ES-I3 (cell line): ENCODE data around the gene CDHR1.
"Not testable (repeated sequence)": the region's sequence is repeated elsewhere in the genome, so short reads cannot be mapped to it uniquely, and the experiment has no call there.

Source experiments
- H3K36me3 ChIP-seq: 2 replicates; pipeline ENCODE4 v1.6.1; 2013; ENCODE audit warnings: mild to moderate bottlenecking, low read length, control low read depth, moderate library complexity; ENCODE audit not compliant: insufficient read depth
- H3K4me1 ChIP-seq: 2 replicates; pipeline ENCODE4 v1.6.1; 2013; ENCODE audit warnings: mild to moderate bottlenecking, control low read depth, low read length; ENCODE audit not compliant: insufficient read depth
- H3K9ac ChIP-seq: 2 replicates; pipeline ENCODE4 v1.6.1; 2013; ENCODE audit warnings: low read depth, mild to moderate bottlenecking, low read length, moderate library complexity
- H3K9me3 ChIP-seq: 2 replicates; pipeline ENCODE4 v1.6.1; 2013; ENCODE audit warnings: mild to moderate bottlenecking, low read length, moderate library complexity; ENCODE audit not compliant: control insufficient read depth, insufficient read depth

CDHR1 gene

DNA sequence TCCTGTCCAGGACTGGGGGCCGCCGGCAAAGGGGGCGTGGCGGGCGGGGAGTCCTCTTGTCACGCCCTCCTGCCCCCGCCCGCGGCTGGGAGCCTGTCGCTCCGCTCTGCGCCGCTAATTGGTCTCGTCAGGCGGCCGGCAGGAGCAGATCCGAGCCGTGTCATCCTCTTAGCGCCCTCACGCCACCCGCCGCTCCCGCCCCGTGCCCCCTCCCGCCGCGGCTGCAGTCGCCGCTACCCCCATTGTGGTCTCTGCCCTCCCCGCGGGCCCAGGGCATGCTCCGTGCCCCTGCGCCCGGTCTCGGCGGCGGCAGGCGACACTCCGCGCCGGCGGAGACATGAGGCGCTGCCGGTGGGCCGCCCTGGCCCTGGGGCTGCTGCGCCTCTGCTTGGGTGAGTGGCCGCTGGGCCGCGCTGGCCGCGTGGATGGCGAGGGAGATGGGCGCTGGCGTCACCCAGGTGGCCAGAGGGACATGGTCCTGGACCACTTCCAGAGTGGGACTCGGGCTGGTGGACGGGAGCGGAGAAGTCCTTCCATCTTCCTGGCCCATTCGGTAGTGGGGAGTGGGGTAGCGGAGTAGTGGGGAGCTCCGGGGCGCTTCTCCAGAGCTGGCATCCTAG is at the start of gene CDHR1:
Gene CDHR1 (plus strand): TSS at position 114 of the 620 bp plus-strand sequence. CDS start 224 bp downstream, at position 338.
- H3K9ac ChIP-seq = peak within 1 kb of the TSS; percentile 62
- no peaks in the 10 kb centered on the region for H3K36me3 ChIP-seq
- H3K9me3 ChIP-seq = no peaks in the 10 kb centered on the region
- no peaks in the 10 kb centered on the region for H3K4me1 ChIP-seq

GRCh38 chr10:84147347-84147746 is 47.0 kb upstream of the CDHR1 start:
- no peaks in the 10 kb centered on the region for H3K9me3 ChIP-seq
- H3K4me1 ChIP-seq = no peaks in the 10 kb centered on the region
- no peak overlapping the region for H3K9ac ChIP-seq
- H3K36me3 ChIP-seq = peaks cover 22% of the 10 kb centered on the region

DNA sequence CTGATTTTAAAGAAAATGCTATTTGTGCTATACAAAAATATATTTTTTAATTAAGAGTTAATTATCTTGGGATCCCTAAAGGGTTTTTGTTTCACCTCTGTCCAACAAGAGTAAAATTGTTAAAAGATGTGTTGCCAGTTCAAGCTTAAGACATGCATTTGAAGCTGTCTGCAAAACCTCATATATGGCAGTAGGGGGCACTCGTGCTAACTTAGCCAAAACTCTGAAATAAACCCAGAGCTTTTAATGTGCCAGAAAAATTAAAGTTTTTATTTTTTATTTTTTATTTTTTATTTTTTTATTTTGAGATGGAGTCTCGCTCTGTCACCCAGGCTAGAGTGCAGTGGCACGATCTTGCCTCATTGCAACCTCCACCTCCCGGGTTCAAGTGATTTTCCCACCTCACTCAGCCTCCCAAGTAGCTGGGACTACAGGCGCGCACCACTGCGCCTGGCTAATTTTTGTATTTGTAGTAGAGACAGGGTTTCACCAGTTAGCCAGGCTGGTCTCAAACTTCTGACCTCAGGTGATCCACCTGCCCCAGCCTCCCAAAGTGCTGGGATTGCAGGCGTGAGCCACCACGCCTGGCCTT is 46.2 kb upstream of the CDHR1 start:
- H3K4me1 ChIP-seq = not testable (repeated sequence)
- H3K36me3 ChIP-seq = peaks cover 23% of the 10 kb centered on the region

GRCh38 chr10:84149854-84150253 is 44.5 kb upstream of the CDHR1 start:
- Histone ChIP-seq H3K4me1 (no peaks in the 10 kb centered on the region), H3K9me3 (no peaks in the 10 kb centered on the region), H3K36me3 (peaks cover 20% of the 10 kb centered on the region)

More for the DNA sequence above, 46.2 kb upstream of the CDHR1 start:
- not testable (repeated sequence) for H3K9me3 ChIP-seq, H3K9ac ChIP-seq

DNA sequence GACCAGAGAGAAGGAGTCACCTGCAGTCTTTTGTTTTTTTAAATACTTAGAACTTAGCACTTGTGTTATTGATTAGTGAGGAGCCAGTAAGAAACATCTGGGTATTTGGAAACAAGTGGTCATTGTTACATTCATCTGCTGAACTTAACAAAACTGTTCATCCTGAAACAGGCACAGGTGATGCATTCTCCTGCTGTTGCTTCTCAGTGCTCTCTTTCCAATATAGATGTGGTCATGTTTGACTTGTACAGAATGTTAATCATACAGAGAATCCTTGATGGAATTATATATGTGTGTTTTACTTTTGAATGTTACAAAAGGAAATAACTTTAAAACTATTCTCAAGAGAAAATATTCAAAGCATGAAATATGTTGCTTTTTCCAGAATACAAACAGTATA is 41.6 kb upstream of the CDHR1 start:
- no peaks in the 10 kb centered on the region for H3K9me3 ChIP-seq
- no peak overlapping the region for H3K9ac ChIP-seq
- peaks cover 20% of the 10 kb centered on the region for H3K36me3 ChIP-seq
- no peaks in the 10 kb centered on the region for H3K4me1 ChIP-seq

More at GRCh38 chr10:84149854-84150253, 44.5 kb upstream of the CDHR1 start:
- no peak overlapping the region for H3K9ac ChIP-seq

GRCh38 chr10:84155521-84155920 is 38.8 kb upstream of the CDHR1 start:
- Histone ChIP-seq H3K4me1 (peaks cover 8% of the 10 kb centered on the region), H3K9me3 (no peaks in the 10 kb centered on the region), H3K36me3 (peaks cover 13% of the 10 kb centered on the region), H3K9ac (no peak overlapping the region)

DNA sequence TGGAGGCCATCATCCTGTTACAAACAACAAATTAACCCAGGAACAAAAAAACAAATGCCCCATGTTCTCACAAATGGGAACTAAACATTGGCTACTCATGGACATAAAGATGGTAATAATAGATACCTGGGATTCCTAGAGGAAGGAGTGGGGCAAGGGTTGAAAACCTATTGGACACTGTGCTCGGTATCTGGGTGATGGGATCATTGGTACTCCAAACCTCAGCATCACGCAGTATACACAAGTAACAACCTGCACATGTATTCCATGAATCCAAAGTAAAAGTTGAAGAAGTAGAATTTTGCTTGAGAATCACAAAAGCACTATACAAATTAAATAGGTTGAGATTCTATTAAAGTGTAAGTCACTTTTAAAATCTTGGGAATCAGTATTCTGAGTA is 38.3 kb upstream of the CDHR1 start:
- H3K36me3 ChIP-seq = peaks cover 8% of the 10 kb centered on the region; the same call in 1 of the 2 replicates
- no peak overlapping the region for H3K9ac ChIP-seq
- H3K9me3 ChIP-seq = no peaks in the 10 kb centered on the region
- H3K4me1 ChIP-seq = peaks cover 13% of the 10 kb centered on the region

DNA sequence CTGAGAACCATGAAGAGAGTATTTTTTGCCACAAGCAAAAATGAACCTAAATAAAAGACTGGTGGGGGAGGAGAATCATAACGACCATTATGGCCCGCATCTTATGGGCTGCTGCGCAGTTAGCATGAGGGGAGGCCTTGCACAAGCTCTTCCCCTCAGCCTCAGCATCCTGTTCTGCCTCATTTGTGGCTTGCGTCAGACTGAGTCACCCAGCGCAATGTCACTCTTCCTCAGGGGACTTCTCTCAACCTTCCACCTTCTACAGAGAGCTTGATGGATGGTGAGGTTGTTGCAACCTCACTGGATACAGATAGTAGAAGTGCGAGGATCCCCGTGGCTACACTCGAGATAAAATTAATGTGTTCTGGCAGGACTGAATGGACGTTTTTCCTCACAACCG is 37.6 kb upstream of the CDHR1 start:
- H3K4me1 ChIP-seq = peaks cover 20% of the 10 kb centered on the region
- no peak overlapping the region for H3K9ac ChIP-seq
- H3K9me3 ChIP-seq = no peaks in the 10 kb centered on the region
- H3K36me3 ChIP-seq = peaks cover 6% of the 10 kb centered on the region; the same call in 1 of the 2 replicates

GRCh38 chr10:84158061-84158460 is 36.3 kb upstream of the CDHR1 start:
- H3K4me1 ChIP-seq = peaks cover 26% of the 10 kb centered on the region
- no peaks in the 10 kb centered on the region; the same call in 1 of the 2 replicates for H3K9me3 ChIP-seq
- H3K36me3 ChIP-seq = peaks cover 2% of the 10 kb centered on the region; the same call in 1 of the 2 replicates
- no peak overlapping the region for H3K9ac ChIP-seq

GRCh38 chr10:84158550-84158949 is 35.8 kb upstream of the CDHR1 start:
- Histone ChIP-seq H3K9ac (no peak overlapping the region), H3K9me3 (no peaks in the 10 kb centered on the region; the same call in 1 of the 2 replicates), H3K36me3 (no peaks in the 10 kb centered on the region), H3K4me1 (peaks cover 31% of the 10 kb centered on the region)

DNA sequence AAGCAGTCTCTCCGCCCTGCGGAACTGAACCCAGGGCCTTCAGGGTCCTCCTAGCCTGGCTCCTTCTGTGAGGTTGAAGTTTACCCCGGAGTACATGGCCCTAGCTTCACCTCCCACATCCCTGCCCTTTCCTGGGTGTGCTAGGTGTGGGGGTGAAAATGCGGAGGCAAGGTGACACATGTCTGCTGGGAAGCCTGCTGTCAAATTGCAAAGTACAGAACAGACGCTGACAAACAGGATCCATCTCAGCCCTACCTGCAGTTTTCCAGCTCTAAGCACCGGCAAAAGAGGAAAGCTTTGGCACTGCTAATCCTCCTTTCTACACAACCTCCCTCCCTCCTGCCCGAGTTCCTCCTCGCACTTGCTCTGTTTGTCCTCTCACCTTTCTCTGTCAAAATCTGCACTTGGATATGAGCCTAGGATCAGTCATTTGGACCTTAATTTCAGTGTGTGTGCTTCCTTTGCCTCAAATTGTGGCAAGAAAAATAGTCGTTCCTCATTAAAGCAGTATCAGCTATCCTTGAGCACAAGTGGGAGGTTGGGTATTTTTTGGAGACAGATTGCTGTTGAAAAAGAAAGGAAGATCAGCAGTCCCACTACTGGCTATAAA is 35.2 kb upstream of the CDHR1 start:
- Histone ChIP-seq H3K4me1 (peaks cover 36% of the 10 kb centered on the region), H3K9ac (no peak overlapping the region), H3K9me3 (no peaks in the 10 kb centered on the region; the same call in 1 of the 2 replicates), H3K36me3 (no peaks in the 10 kb centered on the region)

- Histone ChIP-seq H3K9ac (no peak overlapping the region), H3K36me3 (no peaks in the 10 kb centered on the region), H3K9me3 (no peaks in the 10 kb centered on the region; the same call in 1 of the 2 replicates), H3K4me1 (peaks cover 44% of the 10 kb centered on the region)
These were observed 33.5 kb upstream of the CDHR1 start for GRCh38 chr10:84160663-84161362.

DNA sequence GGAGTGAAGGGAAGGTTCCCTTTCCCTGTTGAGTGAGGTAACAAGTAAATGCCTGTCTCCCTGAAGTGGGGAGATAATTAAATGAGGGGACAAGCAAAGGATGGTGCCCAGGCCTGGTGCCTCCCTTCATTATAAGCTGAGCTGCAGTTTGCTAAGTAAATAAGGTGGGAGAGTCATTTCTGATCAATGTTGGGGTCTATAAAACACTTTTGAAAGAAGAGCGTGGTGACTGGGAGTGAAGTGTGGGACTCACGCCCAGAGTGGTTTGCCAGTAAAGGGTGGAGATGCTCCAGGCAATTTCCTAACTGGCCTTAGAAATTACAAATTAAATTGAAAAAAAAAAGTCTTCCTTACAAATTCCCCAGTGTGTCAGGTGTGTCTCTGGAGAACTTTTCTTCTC is 30.3 kb upstream of the CDHR1 start:
- H3K9ac ChIP-seq = no peak overlapping the region
- no peaks in the 10 kb centered on the region for H3K36me3 ChIP-seq
- H3K4me1 ChIP-seq = peaks cover 44% of the 10 kb centered on the region
- H3K9me3 ChIP-seq = no peaks in the 10 kb centered on the region; the same call in 1 of the 2 replicates

DNA sequence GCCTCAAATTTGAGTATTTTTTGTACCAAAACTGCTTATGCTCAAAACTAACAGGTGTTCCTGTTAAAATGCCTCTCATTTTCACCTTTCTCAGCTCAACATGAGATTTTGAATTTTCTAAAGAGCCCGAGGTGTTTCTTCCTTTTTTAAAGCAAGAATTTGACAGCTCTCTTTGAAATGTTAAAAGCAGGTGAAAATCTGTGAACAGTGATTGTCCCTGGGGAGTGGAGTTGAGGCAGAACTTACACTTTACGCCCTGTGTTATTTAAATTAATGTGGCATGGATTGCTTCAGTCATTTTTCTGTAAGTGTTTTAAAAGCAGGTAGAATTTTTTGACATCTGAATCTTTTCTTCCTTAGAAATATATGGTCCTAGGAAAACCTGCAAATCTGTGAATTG is 29.9 kb upstream of the CDHR1 start:
- H3K9ac ChIP-seq = no peak overlapping the region
- H3K36me3 ChIP-seq = no peaks in the 10 kb centered on the region
- H3K9me3 ChIP-seq = no peaks in the 10 kb centered on the region; the same call in 1 of the 2 replicates
- peaks cover 41% of the 10 kb centered on the region for H3K4me1 ChIP-seq
